Ishikawa (cell line): ENCODE data around the gene NCKAP5L.

Source experiments
- CREB1 ChIP-seq: IDR thresholded peaks from 2 replicates; pipeline ENCODE4 v1.6.1; 2012; ENCODE audit warnings: low read depth
- EGR1 ChIP-seq: IDR thresholded peaks from 2 replicates; pipeline ENCODE4 v1.6.1; 2012
- EP300 ChIP-seq: IDR thresholded peaks from 2 replicates; pipeline ENCODE4 v1.6.1; 2012; ENCODE audit warnings: borderline replicate concordance
- FOXM1 ChIP-seq: IDR thresholded peaks from 2 replicates; pipeline ENCODE4 v1.6.1; 2012; ENCODE audit warnings: low read depth, borderline replicate concordance
- RAD21 ChIP-seq: IDR thresholded peaks from 2 replicates; pipeline ENCODE4 v1.6.1; 2012; ENCODE audit warnings: low read depth
- TAF1 ChIP-seq: IDR thresholded peaks from 2 replicates; pipeline ENCODE4 v1.6.1; 2012; ENCODE audit warnings: low read depth, mild to moderate bottlenecking
- YY1 ChIP-seq: IDR thresholded peaks from 2 replicates; pipeline ENCODE4 v1.6.1; 2012; ENCODE audit warnings: low read depth
- ZBTB7A ChIP-seq: IDR thresholded peaks from 2 replicates; pipeline ENCODE4 v1.6.1; 2012; ENCODE audit warnings: low read depth
- TF ChIP-seq, protein P1 (sequence below): IDR thresholded peaks from 2 replicates; pipeline ENCODE4 v1.6.1; 2012
- TF ChIP-seq, protein P2 (sequence below): IDR thresholded peaks from 2 replicates; pipeline ENCODE4 v1.6.1; 2012
- TF ChIP-seq, protein P3 (sequence below): IDR thresholded peaks from 2 replicates; pipeline ENCODE4 v1.6.1; 2012; ENCODE audit warnings: low read depth, mild to moderate bottlenecking

DNA sequence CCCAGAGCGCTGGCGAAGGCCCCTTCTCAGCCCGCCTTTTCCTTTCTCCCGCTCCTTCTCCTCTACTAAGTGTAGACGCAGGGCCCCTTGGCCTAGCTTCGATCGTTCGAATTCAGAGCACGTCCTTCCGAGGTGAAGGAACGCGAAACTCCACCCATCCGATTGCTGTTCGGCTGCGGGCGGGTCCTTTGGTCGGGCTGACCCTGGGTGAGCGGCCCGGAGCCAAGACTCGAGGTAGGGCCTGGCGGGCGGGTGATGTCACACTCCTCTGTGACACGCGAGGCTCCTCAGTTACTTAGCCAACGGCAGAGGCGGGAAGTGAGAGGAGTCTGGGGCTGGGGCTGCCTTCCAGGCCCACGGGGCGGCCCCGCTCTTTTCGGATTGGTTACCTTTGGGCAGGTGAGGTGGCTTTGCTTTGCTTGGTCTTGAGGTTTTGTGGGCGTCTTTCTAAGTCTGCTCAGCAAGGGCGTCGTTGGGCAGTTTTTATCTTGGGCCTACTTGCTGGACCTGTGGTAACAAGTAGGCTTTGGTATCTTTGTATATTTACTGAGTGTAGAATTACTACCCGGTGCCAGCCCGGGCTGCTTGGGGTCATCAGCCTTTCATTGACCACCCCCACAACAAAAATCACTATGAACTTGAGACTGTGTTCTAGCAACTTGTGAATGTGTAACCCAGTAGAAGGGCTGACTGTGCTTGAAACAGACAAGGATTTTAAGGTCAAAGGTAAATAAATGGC lies 86.2 kb downstream of the NCKAP5L start:
- TF ChIP-seq RAD21 (no peak), ZBTB7A (0 out of 2 replicates have a peak, but pooled peaks have one; percentile 40), EP300 (no peak), FOXM1 (no peak; the same call in 1 of the 2 replicates), TAF1 (no peak), CREB1 (0 out of 2 replicates have a peak, but pooled peaks have one; percentile 58), EGR1 (no peak), YY1 (no peak)
- TF ChIP-seq, protein P1, sequence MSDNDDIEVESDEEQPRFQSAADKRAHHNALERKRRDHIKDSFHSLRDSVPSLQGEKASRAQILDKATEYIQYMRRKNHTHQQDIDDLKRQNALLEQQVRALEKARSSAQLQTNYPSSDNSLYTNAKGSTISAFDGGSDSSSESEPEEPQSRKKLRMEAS = peak; percentile 94
- TF ChIP-seq, protein P2, sequence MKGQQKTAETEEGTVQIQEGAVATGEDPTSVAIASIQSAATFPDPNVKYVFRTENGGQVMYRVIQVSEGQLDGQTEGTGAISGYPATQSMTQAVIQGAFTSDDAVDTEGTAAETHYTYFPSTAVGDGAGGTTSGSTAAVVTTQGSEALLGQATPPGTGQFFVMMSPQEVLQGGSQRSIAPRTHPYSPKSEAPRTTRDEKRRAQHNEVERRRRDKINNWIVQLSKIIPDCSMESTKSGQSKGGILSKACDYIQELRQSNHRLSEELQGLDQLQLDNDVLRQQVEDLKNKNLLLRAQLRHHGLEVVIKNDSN = peak; percentile 67; the same call in 1 of the 2 replicates
- TF ChIP-seq, protein P3, sequence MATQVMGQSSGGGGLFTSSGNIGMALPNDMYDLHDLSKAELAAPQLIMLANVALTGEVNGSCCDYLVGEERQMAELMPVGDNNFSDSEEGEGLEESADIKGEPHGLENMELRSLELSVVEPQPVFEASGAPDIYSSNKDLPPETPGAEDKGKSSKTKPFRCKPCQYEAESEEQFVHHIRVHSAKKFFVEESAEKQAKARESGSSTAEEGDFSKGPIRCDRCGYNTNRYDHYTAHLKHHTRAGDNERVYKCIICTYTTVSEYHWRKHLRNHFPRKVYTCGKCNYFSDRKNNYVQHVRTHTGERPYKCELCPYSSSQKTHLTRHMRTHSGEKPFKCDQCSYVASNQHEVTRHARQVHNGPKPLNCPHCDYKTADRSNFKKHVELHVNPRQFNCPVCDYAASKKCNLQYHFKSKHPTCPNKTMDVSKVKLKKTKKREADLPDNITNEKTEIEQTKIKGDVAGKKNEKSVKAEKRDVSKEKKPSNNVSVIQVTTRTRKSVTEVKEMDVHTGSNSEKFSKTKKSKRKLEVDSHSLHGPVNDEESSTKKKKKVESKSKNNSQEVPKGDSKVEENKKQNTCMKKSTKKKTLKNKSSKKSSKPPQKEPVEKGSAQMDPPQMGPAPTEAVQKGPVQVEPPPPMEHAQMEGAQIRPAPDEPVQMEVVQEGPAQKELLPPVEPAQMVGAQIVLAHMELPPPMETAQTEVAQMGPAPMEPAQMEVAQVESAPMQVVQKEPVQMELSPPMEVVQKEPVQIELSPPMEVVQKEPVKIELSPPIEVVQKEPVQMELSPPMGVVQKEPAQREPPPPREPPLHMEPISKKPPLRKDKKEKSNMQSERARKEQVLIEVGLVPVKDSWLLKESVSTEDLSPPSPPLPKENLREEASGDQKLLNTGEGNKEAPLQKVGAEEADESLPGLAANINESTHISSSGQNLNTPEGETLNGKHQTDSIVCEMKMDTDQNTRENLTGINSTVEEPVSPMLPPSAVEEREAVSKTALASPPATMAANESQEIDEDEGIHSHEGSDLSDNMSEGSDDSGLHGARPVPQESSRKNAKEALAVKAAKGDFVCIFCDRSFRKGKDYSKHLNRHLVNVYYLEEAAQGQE = no peak
